NCI-H2196 treated with DMSO at 0.1 percent for 48 hours (cell line): ENCODE data around the gene DAAM2.

Experiments used
- DNase-seq: peaks from one replicate; lab custom pipeline; 2025; ENCODE audit not compliant: unreplicated experiment; lab: John Stamatoyannopoulos, UW

DAAM2 gene

GRCh38 chr6:39791850-39792539 lies at the start of gene DAAM2:
Gene DAAM2 (plus strand): TSS chr6:39792376. CDS start chr6:39856303, 63,927 bp downstream.
- DNase-seq, result no peak

- DNase-seq, result no peak
Observed at GRCh38 chr6:39746795-39747194, 45.4 kb upstream of the DAAM2 start.

- DNase-seq, result no peak
Observed at GRCh38 chr6:39752835-39753724, 39.1 kb upstream of the DAAM2 start.

DNA sequence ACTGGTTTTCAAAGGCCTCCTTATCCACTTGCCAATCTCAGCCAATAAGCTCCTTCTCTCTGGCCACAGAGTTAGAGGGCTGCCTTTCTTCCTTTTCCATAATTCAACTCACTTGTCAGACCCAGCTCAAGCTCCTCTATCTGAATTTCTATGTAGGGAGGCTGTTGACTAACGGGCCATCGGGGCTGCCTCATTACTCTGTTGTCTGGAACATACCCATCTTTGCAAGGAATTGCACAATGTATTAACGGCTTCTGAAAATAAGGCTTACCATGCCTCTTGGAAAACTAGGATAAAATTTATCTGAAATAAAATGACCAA lies 38.5 kb upstream of the DAAM2 start:
- DNase-seq, result no peak

DNA sequence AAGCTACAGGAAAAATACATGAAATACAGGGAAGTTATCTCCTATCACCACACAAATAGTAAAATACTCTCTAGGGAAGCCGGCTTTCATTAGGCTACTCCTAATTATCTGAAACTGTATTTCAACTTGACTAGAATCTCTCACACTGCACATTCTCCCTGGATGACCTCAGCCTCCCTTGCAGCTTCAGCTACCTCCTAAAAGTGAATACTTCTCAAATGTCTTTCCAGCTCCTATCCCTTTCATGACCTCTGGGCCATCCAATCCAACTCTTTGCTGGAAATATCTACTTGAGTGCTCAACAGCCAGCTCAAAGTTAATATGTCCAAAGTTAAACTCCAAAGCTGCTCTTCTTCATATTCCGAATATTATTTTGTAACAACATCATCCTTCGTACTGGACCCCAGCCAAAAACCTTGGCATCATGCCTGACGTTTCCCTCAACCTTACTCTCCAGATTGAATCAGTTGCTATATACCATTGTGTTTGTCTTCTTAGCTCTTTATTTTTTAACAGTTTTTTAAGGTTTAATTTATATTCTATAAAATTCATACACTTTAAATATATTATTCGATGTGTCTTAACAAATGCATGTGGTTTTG lies 37.6 kb upstream of the DAAM2 start:
- no peak for DNase-seq

DNA sequence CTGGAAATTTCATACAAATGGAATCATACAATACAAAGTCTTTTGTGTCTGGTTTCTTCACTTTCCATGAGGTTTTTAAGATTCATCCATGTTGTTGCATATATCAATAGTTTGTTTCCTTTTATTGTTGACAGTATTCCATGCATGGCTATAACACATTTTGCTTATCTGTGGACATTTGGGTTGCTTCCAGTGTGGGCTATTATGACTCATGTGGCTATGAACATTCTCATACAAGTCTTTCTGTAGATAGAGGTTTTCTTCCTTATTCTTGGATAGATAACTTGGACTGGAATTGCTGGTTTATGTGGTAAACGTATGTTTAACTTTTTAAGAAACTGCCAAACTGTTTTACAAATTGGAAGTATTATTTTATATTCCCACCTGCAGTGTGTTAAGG lies 36.9 kb upstream of the DAAM2 start:
- no peak for DNase-seq

- no peak for DNase-seq
Observed at GRCh38 chr6:39756582-39756981, 35.6 kb upstream of the DAAM2 start.

DNA sequence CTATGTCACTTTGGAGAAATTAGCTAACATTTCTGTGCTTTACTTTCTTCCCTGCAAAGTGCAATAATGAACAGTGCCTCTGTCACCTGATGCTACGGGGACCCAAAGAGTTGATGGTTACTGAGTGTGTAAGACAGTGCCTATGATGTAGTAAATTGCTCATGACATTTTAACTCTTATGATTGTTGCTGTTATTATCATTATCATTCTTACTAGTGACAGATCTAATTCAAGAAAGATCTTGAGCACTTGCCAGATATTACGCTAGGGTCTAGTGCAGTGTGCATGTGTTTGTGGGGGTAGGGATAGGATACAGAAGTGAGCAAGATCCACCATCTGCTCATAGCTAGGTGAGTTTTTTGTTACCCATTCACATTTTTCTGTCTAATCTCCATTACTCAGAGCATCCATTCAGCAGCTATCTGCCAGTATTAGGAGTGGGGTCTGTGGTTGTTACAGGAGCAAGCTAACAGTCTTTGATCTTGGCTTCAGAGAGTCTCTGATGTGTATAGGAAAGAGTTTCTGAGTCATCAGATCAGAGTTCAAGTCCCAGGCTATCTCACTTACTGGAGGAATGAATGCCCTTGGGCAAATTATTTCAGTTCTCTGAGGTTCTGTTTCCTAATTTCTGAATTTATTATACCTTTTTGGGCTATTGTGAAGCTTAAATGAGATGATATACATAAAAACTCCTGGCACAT lies 33.1 kb upstream of the DAAM2 start:
- no peak for DNase-seq

GRCh38 chr6:39760226-39760952 lies 31.8 kb upstream of the DAAM2 start:
- DNase-seq, result no peak

GRCh38 chr6:39765508-39766065 lies 26.6 kb upstream of the DAAM2 start:
- no peak for DNase-seq

- DNase-seq, result no peak
Observed at GRCh38 chr6:39769012-39769411, 23.2 kb upstream of the DAAM2 start.

GRCh38 chr6:39770446-39770845 lies 21.7 kb upstream of the DAAM2 start:
- DNase-seq, result no peak

DNA sequence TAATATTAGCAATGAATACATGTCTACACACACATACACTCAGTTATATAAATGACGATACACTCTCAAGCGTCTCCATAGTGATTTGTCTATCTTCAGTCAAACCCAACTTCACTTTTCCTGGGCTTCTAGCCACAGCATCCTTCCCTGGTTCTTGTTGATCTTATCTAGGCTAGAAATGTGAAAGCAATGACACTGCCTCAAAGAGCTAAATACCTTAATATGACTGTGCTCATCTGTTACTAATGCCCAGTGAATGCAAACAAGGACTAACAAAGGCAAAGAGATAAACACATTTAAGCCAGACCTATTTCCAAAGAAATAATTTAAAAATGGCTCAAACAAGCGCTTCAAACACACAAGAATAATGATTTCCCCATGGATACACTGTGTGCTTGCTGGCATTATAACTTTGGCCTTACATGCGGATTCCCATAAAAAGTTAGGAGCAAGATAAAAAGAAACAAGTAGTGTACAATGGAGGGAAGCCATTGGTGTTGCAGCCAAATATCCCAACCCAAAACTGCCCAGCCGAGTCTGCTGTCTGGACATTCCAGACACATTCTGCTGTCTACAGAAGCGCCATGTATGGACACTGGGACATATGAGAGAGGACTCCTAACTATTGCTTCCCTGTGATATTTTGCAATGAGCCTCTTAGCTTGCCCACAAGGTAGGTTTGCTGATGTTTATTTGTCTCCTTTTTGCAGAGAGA lies 19.5 kb upstream of the DAAM2 start:
- DNase-seq, result no peak

DNA sequence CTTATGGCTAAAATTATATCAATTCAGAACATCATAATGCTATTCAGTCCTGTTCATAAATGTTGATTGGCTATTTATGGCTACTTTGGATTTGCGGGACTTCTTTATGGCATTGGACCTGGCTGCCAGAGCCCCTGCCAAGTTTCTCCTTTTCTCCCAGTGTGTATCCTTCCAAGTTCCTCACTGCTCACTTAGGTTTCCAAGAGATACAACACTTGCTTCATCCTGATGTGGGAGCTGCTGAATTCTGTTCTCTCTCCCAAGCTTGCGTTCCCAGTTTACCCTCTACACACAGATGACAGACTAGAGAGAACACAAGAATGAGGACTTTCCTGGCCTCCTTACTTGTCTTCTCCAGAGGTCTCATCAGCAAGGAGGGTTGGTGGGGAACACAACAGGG lies 18.4 kb upstream of the DAAM2 start:
- no peak for DNase-seq

DNA sequence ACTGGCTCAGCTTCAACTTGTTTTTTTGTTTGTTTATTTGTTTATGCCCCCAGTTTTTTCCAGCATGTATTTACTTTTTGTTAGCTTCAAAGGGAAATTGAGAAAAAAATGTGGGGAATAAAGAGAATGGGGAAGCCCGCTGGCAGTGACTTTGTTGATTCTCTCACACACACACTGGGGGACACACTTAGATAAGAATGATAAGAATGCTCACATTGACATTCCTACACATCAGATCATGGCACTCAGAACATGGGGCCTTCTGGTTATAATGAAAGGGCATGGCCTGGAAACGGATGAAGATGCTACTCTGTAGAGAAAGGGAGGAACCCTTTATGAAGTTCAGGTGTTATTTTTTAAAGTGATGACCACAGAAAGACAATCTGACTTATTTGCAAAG lies 15.6 kb upstream of the DAAM2 start:
- DNase-seq, result no peak

GRCh38 chr6:39777218-39777617 lies 15.0 kb upstream of the DAAM2 start:
- no peak for DNase-seq

- DNase-seq, result no peak
Observed at GRCh38 chr6:39777661-39778060, 14.5 kb upstream of the DAAM2 start.

DNA sequence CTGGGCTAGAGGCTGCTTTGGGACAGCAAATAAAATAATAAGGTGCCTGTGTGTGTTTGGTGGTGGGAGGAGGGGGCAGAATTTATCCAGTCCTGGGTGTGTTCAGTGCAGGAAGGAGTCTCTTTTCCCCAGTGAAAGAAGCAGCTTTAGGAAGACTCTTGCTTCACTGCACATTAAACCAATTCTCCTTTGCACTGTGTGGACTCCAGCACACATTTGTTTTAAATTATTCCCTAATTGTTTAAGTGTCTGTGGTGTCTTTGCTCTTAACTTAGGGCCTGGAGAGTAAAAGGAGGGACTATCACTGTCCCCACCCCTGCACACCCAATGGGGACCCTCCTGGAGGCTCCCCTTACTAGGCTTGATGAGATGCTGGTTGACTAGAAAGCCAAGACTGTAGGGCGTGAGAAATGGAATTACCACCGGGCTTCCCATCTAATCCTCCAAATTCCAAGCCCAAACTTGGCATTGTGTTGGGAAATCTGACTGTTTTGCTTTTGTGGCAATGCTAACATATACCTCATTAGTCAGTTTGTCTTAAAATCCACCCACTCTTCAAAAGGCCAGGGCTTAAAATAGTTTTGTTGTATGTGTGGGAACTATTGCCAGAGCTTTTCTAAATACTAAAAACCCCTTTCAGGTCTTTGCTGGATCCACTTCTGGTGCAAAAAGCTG lies 13.5 kb upstream of the DAAM2 start:
- no peak for DNase-seq

GRCh38 chr6:39785281-39785680 lies 6.9 kb upstream of the DAAM2 start:
- DNase-seq, result no peak
